ENCODE measurements around the gene DNAH17. TPM values are rescaled to one million over a fixed set of nuclear protein-coding genes. Genes with fewer than 3 reads are reported as not detected.
A peak's percentile ranks its signal among the peaks of the same experiment; 100 is the strongest.

Gene DNAH17
- polyA plus RNA-seq, 1 experiment: not detected

GRCh38 chr17:78451753-78452152, 125.4 kb downstream of the DNAH17 start:
- no peak overlapping the region for H3K27ac ChIP-seq (ENCODE audit: low read depth, low read length)
- no peaks in the 10 kb centered on the region; the same call in 1 of the 2 replicates for H3K9me3 ChIP-seq (ENCODE audit: control insufficient read depth, insufficient read depth, low read length)
- no peak for TF ChIP-seq CTCF (IDR thresholded peaks at IDR 0.05; ENCODE audit: low read depth, low read length)
- ChIA-PET CTCF (no interaction called here), POLR2A (no interaction called here)
- peaks cover 9% of the 10 kb centered on the region for H3K27me3 ChIP-seq (ENCODE audit: control insufficient read depth, insufficient read depth, low read length)
- H3K4me3 ChIP-seq (ENCODE audit: low read depth, low read length): no peak overlapping the region
- no peak for DNase-seq (ENCODE audit: low read depth, low spot score)

- ChIA-PET POLR2A (no interaction called here), CTCF (no interaction called here)
- Histone ChIP-seq H3K4me3 (ENCODE audit: low read depth, low read length) (no peak overlapping the region), H3K27ac (ENCODE audit: low read depth, low read length) (no peak overlapping the region), H3K27me3 (ENCODE audit: control insufficient read depth, insufficient read depth, low read length) (peaks cover 9% of the 10 kb centered on the region), H3K9me3 (ENCODE audit: control insufficient read depth, insufficient read depth, low read length) (no peaks in the 10 kb centered on the region; the same call in 1 of the 2 replicates)
- no peak for DNase-seq (ENCODE audit: low read depth, low spot score)
- no peak for TF ChIP-seq CTCF (IDR thresholded peaks at IDR 0.05; ENCODE audit: low read depth, low read length)
Measured at GRCh38 chr17:78450696-78451345, 126.4 kb downstream of the DNAH17 start.

GRCh38 chr17:78449983-78450595, 127.1 kb downstream of the DNAH17 start:
- no peak overlapping the region for H3K27ac ChIP-seq (ENCODE audit: low read depth, low read length)

GRCh38 chr17:78448356-78448993, 128.7 kb downstream of the DNAH17 start:
- H3K4me3 ChIP-seq (ENCODE audit: low read depth, low read length): no peak overlapping the region
- CTCF ChIA-PET: interaction anchor here (1.0 kb wide), 1 partner anchor 59 kb away, joined by 3 read pairs; no protein-coding TSS in a partner anchor
- DNase-seq (ENCODE audit: low read depth, low spot score): no peak
- H3K27me3 ChIP-seq (ENCODE audit: control insufficient read depth, insufficient read depth, low read length): peaks cover 12% of the 10 kb centered on the region
- 0 out of 2 replicates have a peak, but pooled peaks have one; percentile 13 for TF ChIP-seq CTCF (IDR thresholded peaks at IDR 0.05; ENCODE audit: low read depth, low read length)
- POLR2A ChIA-PET: interaction anchor here (1.0 kb wide), 1 partner anchor 70 kb away, joined by 6 read pairs; the partner anchor contains the start of gene PGS1
- H3K9me3 ChIP-seq (ENCODE audit: control insufficient read depth, insufficient read depth, low read length): no peaks in the 10 kb centered on the region; the same call in 1 of the 2 replicates
- H3K27ac ChIP-seq (ENCODE audit: low read depth, low read length): no peak overlapping the region

More at GRCh38 chr17:78449983-78450595, 127.1 kb downstream of the DNAH17 start:
- Histone ChIP-seq H3K27me3 (ENCODE audit: control insufficient read depth, insufficient read depth, low read length) (peaks cover 9% of the 10 kb centered on the region), H3K9me3 (ENCODE audit: control insufficient read depth, insufficient read depth, low read length) (no peaks in the 10 kb centered on the region; the same call in 1 of the 2 replicates), H3K4me3 (ENCODE audit: low read depth, low read length) (no peak overlapping the region)
- no peak for DNase-seq (ENCODE audit: low read depth, low spot score)
- ChIA-PET CTCF (no interaction called here), POLR2A (no interaction called here)
- no peak for TF ChIP-seq CTCF (IDR thresholded peaks at IDR 0.05; ENCODE audit: low read depth, low read length)

- no peak for DNase-seq (ENCODE audit: low read depth, low spot score)
- Histone ChIP-seq H3K27ac (ENCODE audit: low read depth, low read length) (no peak overlapping the region), H3K4me3 (ENCODE audit: low read depth, low read length) (no peak overlapping the region), H3K27me3 (ENCODE audit: control insufficient read depth, insufficient read depth, low read length) (peaks cover 20% of the 10 kb centered on the region), H3K9me3 (ENCODE audit: control insufficient read depth, insufficient read depth, low read length) (no peaks in the 10 kb centered on the region; the same call in 1 of the 2 replicates)
- ChIA-PET POLR2A (no interaction called here), CTCF (no interaction called here)
- no peak for TF ChIP-seq CTCF (IDR thresholded peaks at IDR 0.05; ENCODE audit: low read depth, low read length)
Measured at GRCh38 chr17:78446833-78447232, 130.4 kb downstream of the DNAH17 start.
